WTC11 (cell line): Measurements from ENCODE around the gene GALNT9. TPM values are rescaled to one million over a fixed set of nuclear protein-coding genes. Genes with fewer than 3 reads are reported as not detected.

Experiments
- ATAC-seq: fragments of 200-7000 bp; cut with Tn5 transposase; 2 replicates; pipeline ENCODE4 v1.10.0; 2021; ENCODE audit warnings: mild to moderate bottlenecking, moderate library complexity
- CTCF ChIA-PET: fragments of 300-600 bp; sonication (Branson Sonifier 250); formaldehyde crosslinking; loops from one replicate; lab custom pipeline; 2021; ENCODE audit warnings: antibody characterized with exemption; lab: Charles Lee
- POLR2A ChIA-PET: fragments of 350-600 bp; sonication (Branson Sonifier 250); formaldehyde crosslinking; loops from one replicate; lab custom pipeline; 2021; ENCODE audit warnings: antibody characterized with exemption; lab: Charles Lee
- DNase-seq: peaks from one replicate; pipeline ENCODE4 v3.0.0; 2021; ENCODE audit warnings: low spot score
- H3K27ac Mint-ChIP-seq: 2 replicates; pipeline ENCODE4 v1.8.0; 2021; ENCODE audit warnings: mixed read lengths
- H3K27me3 Mint-ChIP-seq: 2 replicates; pipeline ENCODE4 v1.8.0; 2021; ENCODE audit warnings: low read depth, mild to moderate bottlenecking, moderate library complexity, mixed read lengths
- H3K36me3 Mint-ChIP-seq: 2 replicates; pipeline ENCODE4 v1.8.0; 2021; ENCODE audit warnings: mixed read lengths
- H3K4me1 Mint-ChIP-seq: 2 replicates; pipeline ENCODE4 v1.8.0; 2022; ENCODE audit warnings: mixed read lengths
- H3K4me3 Mint-ChIP-seq: 2 replicates; pipeline ENCODE4 v1.8.0; 2021; ENCODE audit warnings: mild to moderate bottlenecking, moderate library complexity, mixed read lengths
- H3K9me3 Mint-ChIP-seq: 2 replicates; pipeline ENCODE4 v1.8.0; 2021; ENCODE audit warnings: mixed read lengths
- GABPB1 ChIP-seq: sonication (generic); formaldehyde crosslinking; IDR thresholded peaks from 2 replicates; pipeline ENCODE4 v1.8.1; 2023; ENCODE audit warnings: mild to moderate bottlenecking, missing genetic modification reagents
- JAZF1 ChIP-seq: fragments of 250-450 bp; sonication (Bioruptor Pico); IDR thresholded peaks from 2 replicates; pipeline ENCODE4 v1.9.0; 2021; ENCODE audit warnings: moderate library complexity, mild to moderate bottlenecking, inconsistent platforms
- KAT7 ChIP-seq: sonication (generic); formaldehyde crosslinking; IDR thresholded peaks from 2 replicates; pipeline ENCODE4 v1.8.1; 2023; ENCODE audit warnings: missing genetic modification reagents, mild to moderate bottlenecking, borderline replicate concordance
- RORB ChIP-seq: fragments of 250-450 bp; sonication (Bioruptor Pico); IDR thresholded peaks from 2 replicates; pipeline ENCODE4 v1.9.0; 2021; ENCODE audit warnings: mild to moderate bottlenecking
- SMAD4 ChIP-seq: sonication (generic); formaldehyde crosslinking; IDR thresholded peaks from 2 replicates; pipeline ENCODE4 v1.8.0; 2022; ENCODE audit warnings: mild to moderate bottlenecking, missing genetic modification reagents
- TCF7 ChIP-seq: sonication (generic); formaldehyde crosslinking; IDR thresholded peaks from 2 replicates; pipeline ENCODE4 v1.8.0; 2022; ENCODE audit warnings: mild to moderate bottlenecking, low read depth, missing genetic modification reagents, moderate library complexity
- TP53 ChIP-seq: sonication (generic); formaldehyde crosslinking; IDR thresholded peaks from 2 replicates; pipeline ENCODE4 v1.8.1; 2023; ENCODE audit warnings: mild to moderate bottlenecking, missing genetic modification reagents
- ZNF121 ChIP-seq: sonication (generic); formaldehyde crosslinking; IDR thresholded peaks from 2 replicates; pipeline ENCODE4 v1.8.0; 2023; ENCODE audit warnings: missing genetic modification reagents
- ZNF263 ChIP-seq: sonication (generic); formaldehyde crosslinking; IDR thresholded peaks from 2 replicates; pipeline ENCODE4 v1.8.1; 2022; ENCODE audit warnings: low read depth, mild to moderate bottlenecking, moderate library complexity, missing genetic modification reagents
- total RNA-seq: library from RNA; stranded (reverse); gene quantifications from 3 replicates; pipeline ENCODE4 v1.2.3, GENCODE V29; 2021
- TF ChIP-seq, protein P1 (sequence below): sonication (generic); formaldehyde crosslinking; IDR thresholded peaks from 2 replicates; pipeline ENCODE4 v1.8.1; 2023; ENCODE audit warnings: mild to moderate bottlenecking, missing genetic modification reagents, moderate library complexity
- TF ChIP-seq, protein P2 (sequence below): sonication (generic); formaldehyde crosslinking; IDR thresholded peaks from 2 replicates; pipeline ENCODE4 v1.8.0; 2023; ENCODE audit warnings: missing genetic modification reagents
- TF ChIP-seq, protein P3 (sequence below): fragments of 250-450 bp; sonication (Bioruptor Pico); IDR thresholded peaks from 2 replicates; pipeline ENCODE4 v2.1.2; 2022; ENCODE audit warnings: mild to moderate bottlenecking, moderate library complexity
- TF ChIP-seq, protein P4 (sequence below): fragments of 200-600 bp; IDR thresholded peaks from 2 replicates; pipeline ENCODE4 v1.8.0; 2022; ENCODE audit warnings: antibody characterized with exemption
- TF ChIP-seq, protein P5 (sequence below): sonication (generic); formaldehyde crosslinking; IDR thresholded peaks from 2 replicates; pipeline ENCODE4 v1.8.0; 2022; ENCODE audit warnings: missing genetic modification reagents
- TF ChIP-seq, protein P6 (sequence below): sonication (generic); formaldehyde crosslinking; IDR thresholded peaks from 2 replicates; pipeline ENCODE4 v1.8.1; 2022; ENCODE audit warnings: mild to moderate bottlenecking, missing genetic modification reagents, moderate library complexity, borderline replicate concordance
- TF ChIP-seq, protein P7 (sequence below): sonication (generic); formaldehyde crosslinking; IDR thresholded peaks from 2 replicates; pipeline ENCODE4 v1.8.0; 2022; ENCODE audit warnings: mild to moderate bottlenecking, missing genetic modification reagents
- TF ChIP-seq, protein P8 (sequence below): sonication (generic); formaldehyde crosslinking; IDR thresholded peaks from 2 replicates; pipeline ENCODE4 v1.8.1; 2022; ENCODE audit warnings: mild to moderate bottlenecking, moderate library complexity, missing genetic modification reagents

Gene GALNT9
- total RNA-seq, 1 experiment from 2014 or later, result 0.90 TPM

DNA sequence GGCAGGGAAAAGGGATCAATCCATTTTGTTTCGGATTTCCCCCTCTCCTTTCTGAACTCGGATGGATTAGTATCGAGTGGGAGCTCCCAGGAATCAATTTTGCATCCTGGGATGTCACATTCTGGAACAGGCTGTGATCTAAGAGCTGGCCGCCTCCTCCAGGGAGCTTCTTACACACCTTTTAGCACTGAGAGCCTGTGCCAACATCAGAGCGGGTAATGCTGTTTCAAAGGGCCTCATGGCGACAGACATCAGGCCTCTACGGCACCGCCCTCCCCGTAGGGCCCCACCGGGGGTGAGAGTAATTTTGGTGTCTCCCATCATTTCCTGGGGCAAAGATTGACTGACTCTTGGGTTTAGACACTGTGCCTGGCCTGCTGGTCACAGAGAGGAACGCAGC, 2.7 kb downstream of the GALNT9 start:
- ChIA-PET CTCF (interaction anchor here (0.7 to 4.0 kb wide), 5 partner anchors 15 to 239 kb away, joined by 4 to 26 read pairs (median 10); no protein-coding TSS in a partner anchor), POLR2A (no interaction called here)
- peaks cover 3% of the 10 kb centered on the region; the same call in 1 of the 2 replicates for H3K9me3 Mint-ChIP-seq
- no peaks in the 10 kb centered on the region for H3K36me3 Mint-ChIP-seq
- no peak for ATAC-seq
- DNase-seq, result no peak
- H3K4me1 Mint-ChIP-seq, result no peaks in the 10 kb centered on the region
- TF ChIP-seq, protein P1, sequence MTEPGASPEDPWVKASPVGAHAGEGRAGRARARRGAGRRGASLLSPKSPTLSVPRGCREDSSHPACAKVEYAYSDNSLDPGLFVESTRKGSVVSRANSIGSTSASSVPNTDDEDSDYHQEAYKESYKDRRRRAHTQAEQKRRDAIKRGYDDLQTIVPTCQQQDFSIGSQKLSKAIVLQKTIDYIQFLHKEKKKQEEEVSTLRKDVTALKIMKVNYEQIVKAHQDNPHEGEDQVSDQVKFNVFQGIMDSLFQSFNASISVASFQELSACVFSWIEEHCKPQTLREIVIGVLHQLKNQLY (CRISPR knock-in tag), result no peak
- no peak for TF ChIP-seq TCF7
- TF ChIP-seq SMAD4, result no peak
- TF ChIP-seq, protein P2, sequence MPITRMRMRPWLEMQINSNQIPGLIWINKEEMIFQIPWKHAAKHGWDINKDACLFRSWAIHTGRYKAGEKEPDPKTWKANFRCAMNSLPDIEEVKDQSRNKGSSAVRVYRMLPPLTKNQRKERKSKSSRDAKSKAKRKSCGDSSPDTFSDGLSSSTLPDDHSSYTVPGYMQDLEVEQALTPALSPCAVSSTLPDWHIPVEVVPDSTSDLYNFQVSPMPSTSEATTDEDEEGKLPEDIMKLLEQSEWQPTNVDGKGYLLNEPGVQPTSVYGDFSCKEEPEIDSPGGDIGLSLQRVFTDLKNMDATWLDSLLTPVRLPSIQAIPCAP (CRISPR knock-in tag), result no peak
- TF ChIP-seq ZNF121 (CRISPR knock-in tag), result no peak
- no peak for TF ChIP-seq GABPB1
- TF ChIP-seq KAT7, result no peak
- no peak for TF ChIP-seq JAZF1
- TF ChIP-seq, protein P3, sequence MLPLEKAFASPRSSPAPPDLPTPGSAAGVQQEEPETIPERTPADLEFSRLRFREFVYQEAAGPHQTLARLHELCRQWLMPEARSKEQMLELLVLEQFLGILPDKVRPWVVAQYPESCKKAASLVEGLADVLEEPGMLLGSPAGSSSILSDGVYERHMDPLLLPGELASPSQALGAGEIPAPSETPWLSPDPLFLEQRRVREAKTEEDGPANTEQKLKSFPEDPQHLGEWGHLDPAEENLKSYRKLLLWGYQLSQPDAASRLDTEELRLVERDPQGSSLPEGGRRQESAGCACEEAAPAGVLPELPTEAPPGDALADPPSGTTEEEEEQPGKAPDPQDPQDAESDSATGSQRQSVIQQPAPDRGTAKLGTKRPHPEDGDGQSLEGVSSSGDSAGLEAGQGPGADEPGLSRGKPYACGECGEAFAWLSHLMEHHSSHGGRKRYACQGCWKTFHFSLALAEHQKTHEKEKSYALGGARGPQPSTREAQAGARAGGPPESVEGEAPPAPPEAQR (CRISPR knock-in tag), result no peak
- TF ChIP-seq, protein P4, sequence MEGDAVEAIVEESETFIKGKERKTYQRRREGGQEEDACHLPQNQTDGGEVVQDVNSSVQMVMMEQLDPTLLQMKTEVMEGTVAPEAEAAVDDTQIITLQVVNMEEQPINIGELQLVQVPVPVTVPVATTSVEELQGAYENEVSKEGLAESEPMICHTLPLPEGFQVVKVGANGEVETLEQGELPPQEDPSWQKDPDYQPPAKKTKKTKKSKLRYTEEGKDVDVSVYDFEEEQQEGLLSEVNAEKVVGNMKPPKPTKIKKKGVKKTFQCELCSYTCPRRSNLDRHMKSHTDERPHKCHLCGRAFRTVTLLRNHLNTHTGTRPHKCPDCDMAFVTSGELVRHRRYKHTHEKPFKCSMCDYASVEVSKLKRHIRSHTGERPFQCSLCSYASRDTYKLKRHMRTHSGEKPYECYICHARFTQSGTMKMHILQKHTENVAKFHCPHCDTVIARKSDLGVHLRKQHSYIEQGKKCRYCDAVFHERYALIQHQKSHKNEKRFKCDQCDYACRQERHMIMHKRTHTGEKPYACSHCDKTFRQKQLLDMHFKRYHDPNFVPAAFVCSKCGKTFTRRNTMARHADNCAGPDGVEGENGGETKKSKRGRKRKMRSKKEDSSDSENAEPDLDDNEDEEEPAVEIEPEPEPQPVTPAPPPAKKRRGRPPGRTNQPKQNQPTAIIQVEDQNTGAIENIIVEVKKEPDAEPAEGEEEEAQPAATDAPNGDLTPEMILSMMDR, result no peak
- TF ChIP-seq, protein P5, sequence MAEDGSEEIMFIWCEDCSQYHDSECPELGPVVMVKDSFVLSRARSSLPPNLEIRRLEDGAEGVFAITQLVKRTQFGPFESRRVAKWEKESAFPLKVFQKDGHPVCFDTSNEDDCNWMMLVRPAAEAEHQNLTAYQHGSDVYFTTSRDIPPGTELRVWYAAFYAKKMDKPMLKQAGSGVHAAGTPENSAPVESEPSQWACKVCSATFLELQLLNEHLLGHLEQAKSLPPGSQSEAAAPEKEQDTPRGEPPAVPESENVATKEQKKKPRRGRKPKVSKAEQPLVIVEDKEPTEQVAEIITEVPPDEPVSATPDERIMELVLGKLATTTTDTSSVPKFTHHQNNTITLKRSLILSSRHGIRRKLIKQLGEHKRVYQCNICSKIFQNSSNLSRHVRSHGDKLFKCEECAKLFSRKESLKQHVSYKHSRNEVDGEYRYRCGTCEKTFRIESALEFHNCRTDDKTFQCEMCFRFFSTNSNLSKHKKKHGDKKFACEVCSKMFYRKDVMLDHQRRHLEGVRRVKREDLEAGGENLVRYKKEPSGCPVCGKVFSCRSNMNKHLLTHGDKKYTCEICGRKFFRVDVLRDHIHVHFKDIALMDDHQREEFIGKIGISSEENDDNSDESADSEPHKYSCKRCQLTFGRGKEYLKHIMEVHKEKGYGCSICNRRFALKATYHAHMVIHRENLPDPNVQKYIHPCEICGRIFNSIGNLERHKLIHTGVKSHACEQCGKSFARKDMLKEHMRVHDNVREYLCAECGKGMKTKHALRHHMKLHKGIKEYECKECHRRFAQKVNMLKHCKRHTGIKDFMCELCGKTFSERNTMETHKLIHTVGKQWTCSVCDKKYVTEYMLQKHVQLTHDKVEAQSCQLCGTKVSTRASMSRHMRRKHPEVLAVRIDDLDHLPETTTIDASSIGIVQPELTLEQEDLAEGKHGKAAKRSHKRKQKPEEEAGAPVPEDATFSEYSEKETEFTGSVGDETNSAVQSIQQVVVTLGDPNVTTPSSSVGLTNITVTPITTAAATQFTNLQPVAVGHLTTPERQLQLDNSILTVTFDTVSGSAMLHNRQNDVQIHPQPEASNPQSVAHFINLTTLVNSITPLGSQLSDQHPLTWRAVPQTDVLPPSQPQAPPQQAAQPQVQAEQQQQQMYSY, result no peak
- no peak for TF ChIP-seq RORB (CRISPR knock-in tag)
- TF ChIP-seq, protein P6, sequence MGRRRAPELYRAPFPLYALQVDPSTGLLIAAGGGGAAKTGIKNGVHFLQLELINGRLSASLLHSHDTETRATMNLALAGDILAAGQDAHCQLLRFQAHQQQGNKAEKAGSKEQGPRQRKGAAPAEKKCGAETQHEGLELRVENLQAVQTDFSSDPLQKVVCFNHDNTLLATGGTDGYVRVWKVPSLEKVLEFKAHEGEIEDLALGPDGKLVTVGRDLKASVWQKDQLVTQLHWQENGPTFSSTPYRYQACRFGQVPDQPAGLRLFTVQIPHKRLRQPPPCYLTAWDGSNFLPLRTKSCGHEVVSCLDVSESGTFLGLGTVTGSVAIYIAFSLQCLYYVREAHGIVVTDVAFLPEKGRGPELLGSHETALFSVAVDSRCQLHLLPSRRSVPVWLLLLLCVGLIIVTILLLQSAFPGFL (CRISPR knock-in tag), result no peak
- TF ChIP-seq TP53, result no peak
- TF ChIP-seq ZNF263 (CRISPR knock-in tag), result no peak
- H3K27ac Mint-ChIP-seq, result no peak overlapping the region
- H3K27me3 Mint-ChIP-seq, result peaks cover 70% of the 10 kb centered on the region
- H3K4me3 Mint-ChIP-seq, result no peak overlapping the region

DNA sequence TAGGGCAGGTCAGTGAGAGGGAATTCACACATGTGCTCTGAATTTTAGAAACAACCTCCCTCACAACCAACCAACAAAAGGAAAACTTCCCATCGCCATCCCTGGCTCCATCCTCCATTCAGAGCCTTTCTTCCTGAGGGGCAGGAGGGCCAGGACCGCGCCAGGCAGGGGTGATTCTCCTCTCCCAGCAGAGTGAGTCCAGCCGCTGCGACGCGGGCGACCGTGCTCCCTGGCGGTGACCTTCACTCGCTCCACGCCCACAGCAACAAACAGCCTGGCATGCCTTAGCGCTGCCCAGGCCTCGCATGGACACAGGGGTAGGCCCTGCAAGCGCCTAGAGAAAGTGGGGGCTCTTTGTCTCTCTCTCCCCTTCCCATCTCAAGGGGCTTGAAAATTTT, 3.7 kb downstream of the GALNT9 start:
- Mint-ChIP-seq H3K27me3 (peaks cover 60% of the 10 kb centered on the region), H3K4me1 (no peaks in the 10 kb centered on the region), H3K36me3 (no peaks in the 10 kb centered on the region), H3K4me3 (no peak overlapping the region), H3K9me3 (peaks cover 3% of the 10 kb centered on the region; the same call in 1 of the 2 replicates), H3K27ac (no peak overlapping the region)
- POLR2A ChIA-PET, result no interaction called here
- CTCF ChIA-PET, result interaction anchor here (4.0 kb wide), 1 partner anchor 48 kb away, joined by 16 read pairs; no protein-coding TSS in a partner anchor
- DNase-seq, result no peak
- ATAC-seq, result no peak
- TF ChIP-seq, protein P7, sequence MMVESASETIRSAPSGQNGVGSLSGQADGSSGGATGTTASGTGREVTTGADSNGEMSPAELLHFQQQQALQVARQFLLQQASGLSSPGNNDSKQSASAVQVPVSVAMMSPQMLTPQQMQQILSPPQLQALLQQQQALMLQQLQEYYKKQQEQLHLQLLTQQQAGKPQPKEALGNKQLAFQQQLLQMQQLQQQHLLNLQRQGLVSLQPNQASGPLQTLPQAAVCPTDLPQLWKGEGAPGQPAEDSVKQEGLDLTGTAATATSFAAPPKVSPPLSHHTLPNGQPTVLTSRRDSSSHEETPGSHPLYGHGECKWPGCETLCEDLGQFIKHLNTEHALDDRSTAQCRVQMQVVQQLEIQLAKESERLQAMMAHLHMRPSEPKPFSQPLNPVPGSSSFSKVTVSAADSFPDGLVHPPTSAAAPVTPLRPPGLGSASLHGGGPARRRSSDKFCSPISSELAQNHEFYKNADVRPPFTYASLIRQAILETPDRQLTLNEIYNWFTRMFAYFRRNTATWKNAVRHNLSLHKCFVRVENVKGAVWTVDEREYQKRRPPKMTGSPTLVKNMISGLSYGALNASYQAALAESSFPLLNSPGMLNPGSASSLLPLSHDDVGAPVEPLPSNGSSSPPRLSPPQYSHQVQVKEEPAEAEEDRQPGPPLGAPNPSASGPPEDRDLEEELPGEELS, result no peak
- TF ChIP-seq, protein P8, sequence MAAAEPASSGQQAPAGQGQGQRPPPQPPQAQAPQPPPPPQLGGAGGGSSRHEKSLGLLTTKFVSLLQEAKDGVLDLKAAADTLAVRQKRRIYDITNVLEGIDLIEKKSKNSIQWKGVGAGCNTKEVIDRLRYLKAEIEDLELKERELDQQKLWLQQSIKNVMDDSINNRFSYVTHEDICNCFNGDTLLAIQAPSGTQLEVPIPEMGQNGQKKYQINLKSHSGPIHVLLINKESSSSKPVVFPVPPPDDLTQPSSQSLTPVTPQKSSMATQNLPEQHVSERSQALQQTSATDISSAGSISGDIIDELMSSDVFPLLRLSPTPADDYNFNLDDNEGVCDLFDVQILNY (CRISPR knock-in tag), result no peak
- TF ChIP-seq, protein P6 (CRISPR knock-in tag), result no peak
